A549 (cell line): ENCODE results near the gene ENPP7.

Experiments
- CHD2 ChIP-seq: fragments of 150-350 bp; IDR thresholded peaks from 2 replicates; pipeline ENCODE4 v1.6.1; 2014; ENCODE audit warnings: low read length; ENCODE audit not compliant: partially characterized antibody
- ESRRA ChIP-seq: fragments of 150-350 bp; IDR thresholded peaks from 2 replicates; pipeline ENCODE4 v1.6.1; 2014; ENCODE audit warnings: mild to moderate bottlenecking, low read length, borderline replicate concordance
- HEYL ChIP-seq: fragments of 250-450 bp; sonication (Bioruptor Pico); IDR thresholded peaks from 2 replicates; pipeline ENCODE4 v1.8.0; 2021; ENCODE audit warnings: mild to moderate bottlenecking, moderate library complexity
- MYC ChIP-seq: IDR thresholded peaks from 2 replicates; pipeline ENCODE4 v1.6.1; 2012; ENCODE audit warnings: mild to moderate bottlenecking, inconsistent platforms, low read length, improper control_type of control experiment, borderline replicate concordance
- NFE2L2 ChIP-seq: fragments of 150-350 bp; conservative IDR thresholded peaks from 2 replicates; pipeline ENCODE4 v1.6.1; 2014; ENCODE audit warnings: low read length
- TF ChIP-seq, protein P1 (sequence below): fragments of >200 bp; sonication (Bioruptor Twin); formaldehyde crosslinking; IDR thresholded peaks from 3 replicates; pipeline ENCODE4 v1.5.1; 2016
- TF ChIP-seq, protein P2 (sequence below): fragments of 200-600 bp; sonication (generic); IDR thresholded peaks from 2 replicates; pipeline ENCODE4 v1.6.1; 2016; ENCODE audit warnings: antibody characterized with exemption, mild to moderate bottlenecking, moderate library complexity

DNA sequence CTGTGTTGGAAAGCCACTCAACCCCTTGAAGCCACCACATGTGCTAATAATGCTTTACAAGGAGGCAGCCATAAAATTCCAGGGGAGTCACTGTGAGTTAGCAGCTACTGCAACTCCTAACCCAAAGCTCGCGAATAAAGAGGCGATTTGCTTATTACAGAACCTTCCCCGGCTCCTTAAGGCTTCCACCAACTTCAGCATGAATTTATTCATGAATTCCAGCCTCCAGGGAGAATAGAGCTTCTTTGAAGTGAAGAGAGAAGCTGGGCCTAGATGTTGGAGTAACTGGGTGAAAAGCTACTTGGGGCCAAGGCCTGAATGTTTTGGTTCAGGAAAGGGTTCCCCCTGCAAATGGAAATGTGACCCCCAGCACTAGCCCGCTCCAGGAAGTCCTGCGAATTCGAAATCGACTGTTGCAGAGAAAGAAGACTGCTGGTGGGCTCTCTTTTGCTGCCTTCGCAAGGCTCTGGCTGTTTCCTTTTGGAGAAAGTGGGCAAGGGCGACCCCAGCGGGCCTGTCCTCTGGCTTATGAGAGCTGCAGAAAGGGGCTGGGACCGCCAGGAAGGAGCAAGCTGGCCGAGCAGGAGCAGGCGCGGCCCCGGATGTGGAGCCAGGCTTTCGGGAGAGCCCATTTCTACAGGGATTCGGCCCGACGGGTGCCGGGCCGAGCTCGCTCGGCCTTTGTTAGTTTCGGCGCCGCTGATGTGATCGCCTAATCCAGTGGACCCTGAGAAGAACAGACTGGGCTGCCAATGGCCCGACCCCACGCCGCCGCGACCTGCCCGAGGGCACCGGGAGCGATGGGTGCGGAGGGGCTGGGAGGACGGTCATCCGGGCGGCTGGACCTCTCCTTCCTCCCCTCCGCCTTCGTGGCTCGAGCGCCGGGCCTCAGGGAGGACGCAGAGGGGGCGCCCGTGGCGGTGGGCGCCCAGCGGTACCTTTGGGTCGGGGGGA is 58.5 kb downstream of the ENPP7 start:
- TF ChIP-seq CHD2, result no peak
- no peak for TF ChIP-seq NFE2L2
- TF ChIP-seq, protein P1, sequence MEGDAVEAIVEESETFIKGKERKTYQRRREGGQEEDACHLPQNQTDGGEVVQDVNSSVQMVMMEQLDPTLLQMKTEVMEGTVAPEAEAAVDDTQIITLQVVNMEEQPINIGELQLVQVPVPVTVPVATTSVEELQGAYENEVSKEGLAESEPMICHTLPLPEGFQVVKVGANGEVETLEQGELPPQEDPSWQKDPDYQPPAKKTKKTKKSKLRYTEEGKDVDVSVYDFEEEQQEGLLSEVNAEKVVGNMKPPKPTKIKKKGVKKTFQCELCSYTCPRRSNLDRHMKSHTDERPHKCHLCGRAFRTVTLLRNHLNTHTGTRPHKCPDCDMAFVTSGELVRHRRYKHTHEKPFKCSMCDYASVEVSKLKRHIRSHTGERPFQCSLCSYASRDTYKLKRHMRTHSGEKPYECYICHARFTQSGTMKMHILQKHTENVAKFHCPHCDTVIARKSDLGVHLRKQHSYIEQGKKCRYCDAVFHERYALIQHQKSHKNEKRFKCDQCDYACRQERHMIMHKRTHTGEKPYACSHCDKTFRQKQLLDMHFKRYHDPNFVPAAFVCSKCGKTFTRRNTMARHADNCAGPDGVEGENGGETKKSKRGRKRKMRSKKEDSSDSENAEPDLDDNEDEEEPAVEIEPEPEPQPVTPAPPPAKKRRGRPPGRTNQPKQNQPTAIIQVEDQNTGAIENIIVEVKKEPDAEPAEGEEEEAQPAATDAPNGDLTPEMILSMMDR, result no peak
- TF ChIP-seq MYC, result no peak
- no peak for TF ChIP-seq ESRRA
- TF ChIP-seq HEYL (CRISPR knock-in tag), result no peak
- TF ChIP-seq, protein P2, sequence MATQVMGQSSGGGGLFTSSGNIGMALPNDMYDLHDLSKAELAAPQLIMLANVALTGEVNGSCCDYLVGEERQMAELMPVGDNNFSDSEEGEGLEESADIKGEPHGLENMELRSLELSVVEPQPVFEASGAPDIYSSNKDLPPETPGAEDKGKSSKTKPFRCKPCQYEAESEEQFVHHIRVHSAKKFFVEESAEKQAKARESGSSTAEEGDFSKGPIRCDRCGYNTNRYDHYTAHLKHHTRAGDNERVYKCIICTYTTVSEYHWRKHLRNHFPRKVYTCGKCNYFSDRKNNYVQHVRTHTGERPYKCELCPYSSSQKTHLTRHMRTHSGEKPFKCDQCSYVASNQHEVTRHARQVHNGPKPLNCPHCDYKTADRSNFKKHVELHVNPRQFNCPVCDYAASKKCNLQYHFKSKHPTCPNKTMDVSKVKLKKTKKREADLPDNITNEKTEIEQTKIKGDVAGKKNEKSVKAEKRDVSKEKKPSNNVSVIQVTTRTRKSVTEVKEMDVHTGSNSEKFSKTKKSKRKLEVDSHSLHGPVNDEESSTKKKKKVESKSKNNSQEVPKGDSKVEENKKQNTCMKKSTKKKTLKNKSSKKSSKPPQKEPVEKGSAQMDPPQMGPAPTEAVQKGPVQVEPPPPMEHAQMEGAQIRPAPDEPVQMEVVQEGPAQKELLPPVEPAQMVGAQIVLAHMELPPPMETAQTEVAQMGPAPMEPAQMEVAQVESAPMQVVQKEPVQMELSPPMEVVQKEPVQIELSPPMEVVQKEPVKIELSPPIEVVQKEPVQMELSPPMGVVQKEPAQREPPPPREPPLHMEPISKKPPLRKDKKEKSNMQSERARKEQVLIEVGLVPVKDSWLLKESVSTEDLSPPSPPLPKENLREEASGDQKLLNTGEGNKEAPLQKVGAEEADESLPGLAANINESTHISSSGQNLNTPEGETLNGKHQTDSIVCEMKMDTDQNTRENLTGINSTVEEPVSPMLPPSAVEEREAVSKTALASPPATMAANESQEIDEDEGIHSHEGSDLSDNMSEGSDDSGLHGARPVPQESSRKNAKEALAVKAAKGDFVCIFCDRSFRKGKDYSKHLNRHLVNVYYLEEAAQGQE, result no peak
